Naive thymus-derived CD4-positive, alpha-beta T cell (primary cell): ENCODE measurements around the gene UGT1A8. TPM values are rescaled to one million over a fixed set of nuclear protein-coding genes. Genes with fewer than 3 reads are reported as not detected.

Experiments used
- ATAC-seq: fragments of 150-1000 bp; cut with Tn5 transposase; 2 replicates; pipeline ENCODE4 v1.10.0; 2021; ENCODE audit warnings: mild to moderate bottlenecking, moderate library complexity
- CTCF ChIA-PET: fragments of 350-600 bp; sonication (Branson Sonifier 250); formaldehyde crosslinking; loops from one replicate; lab custom pipeline; 2021; ENCODE audit warnings: antibody characterized with exemption; lab: Charles Lee
- POLR2A ChIA-PET: fragments of 350-600 bp; sonication (Branson Sonifier 250); formaldehyde crosslinking; loops from one replicate; lab custom pipeline; 2021; ENCODE audit warnings: antibody characterized with exemption, inconsistent platforms; lab: Charles Lee
- DNase-seq, 9 donors: peaks; one replicate each; pipeline versions ENCODE4 v3.0.0 to v3.0.0-alpha.2; 2020 to 2022; ENCODE audit warnings: mixed read lengths in 1 of 9
- H3K27ac ChIP-seq: one replicate; pipeline ENCODE4 v1.7.0; 2013; ENCODE audit warnings: mild to moderate bottlenecking, low read depth, low read length, moderate library complexity
- H3K27me3 ChIP-seq, 2 donors: one replicate each; pipeline ENCODE4 v1.7.0; 2013; ENCODE audit warnings: low read length in 2 of 2, mild to moderate bottlenecking in 2 of 2, moderate library complexity in 2 of 2; ENCODE audit not compliant: control insufficient read depth in 2 of 2, insufficient read depth in 2 of 2
- H3K36me3 ChIP-seq, 3 experiments: 1 replicate in 2 of 3; 2 replicates in 1 of 3; pipeline ENCODE4 v1.7.0; 2013; ENCODE audit warnings: low read length in 3 of 3, mild to moderate bottlenecking in 3 of 3, moderate library complexity in 1 of 3; ENCODE audit not compliant: insufficient read depth in 3 of 3, control insufficient read depth in 2 of 3
- H3K4me1 ChIP-seq, 2 donors: one replicate each; pipeline ENCODE4 v1.7.0; 2013; ENCODE audit warnings: low read length in 2 of 2, mild to moderate bottlenecking in 2 of 2, moderate library complexity in 1 of 2; ENCODE audit not compliant: control insufficient read depth in 2 of 2, insufficient read depth in 2 of 2
- H3K4me3 ChIP-seq: 2 replicates; pipeline ENCODE4 v1.7.0; 2013; ENCODE audit warnings: mild to moderate bottlenecking, low read length
- H3K9me3 ChIP-seq, 3 experiments: 1 replicate in 2 of 3; 2 replicates in 1 of 3; pipeline ENCODE4 v1.7.0; 2013; ENCODE audit warnings: low read length in 3 of 3; ENCODE audit not compliant: control insufficient read depth in 2 of 3
- H3K27ac Mint-ChIP-seq, 9 donors: one replicate each; pipeline ENCODE4 v1.8.0; 2020 to 2022; ENCODE audit warnings: mixed read lengths in 9 of 9, mild to moderate bottlenecking in 8 of 9, moderate library complexity in 5 of 9, inconsistent platforms in 2 of 9
- H3K27me3 Mint-ChIP-seq, 5 donors: one replicate each; pipeline ENCODE4 v1.8.0; 2021 to 2022; ENCODE audit warnings: mixed read lengths in 5 of 5, mild to moderate bottlenecking in 1 of 5
- H3K36me3 Mint-ChIP-seq, 5 donors: one replicate each; pipeline ENCODE4 v1.8.0; 2020 to 2022; ENCODE audit warnings: mixed read lengths in 5 of 5, mild to moderate bottlenecking in 3 of 5, inconsistent platforms in 1 of 5
- H3K4me1 Mint-ChIP-seq, 7 donors: one replicate each; pipeline ENCODE4 v1.8.0; 2020 to 2022; ENCODE audit warnings: mixed read lengths in 7 of 7, mild to moderate bottlenecking in 3 of 7, inconsistent platforms in 1 of 7
- H3K4me3 Mint-ChIP-seq, 10 donors: one replicate each; pipeline ENCODE4 v1.8.0; 2020 to 2022; ENCODE audit warnings: mild to moderate bottlenecking in 10 of 10, mixed read lengths in 10 of 10, moderate library complexity in 6 of 10, inconsistent platforms in 2 of 10
- H3K9me3 Mint-ChIP-seq, 11 donors: one replicate each; pipeline ENCODE4 v1.8.0; 2020 to 2022; ENCODE audit warnings: mixed read lengths in 11 of 11, mild to moderate bottlenecking in 4 of 11, inconsistent platforms in 1 of 11, moderate library complexity in 1 of 11
- intact Hi-C, 2 donors: fragments of 100-400 bp; cut with micrococcal nuclease; formaldehyde crosslinking; loops; one replicate each; pipeline ENCODE4 v1.15.1; 2023
- polyA plus RNA-seq, 2 donors: library from polyadenylated mRNA; unstranded; fragments of 300-500 nt; fragmentation: Illumina TruSeq; gene quantifications; one replicate each; pipeline ENCODE4 v1.2.3, GENCODE V29; 2021
- total RNA-seq, 6 experiments: library from RNA in 5 of 6; stranded (reverse) in 5 of 6; gene quantifications; 1 replicate in 5 of 6; 2 replicates in 1 of 6; pipeline ENCODE4 v1.2.3 and lab custom pipeline; 2021 to 2026

UGT1A8 gene
- total and polyA plus RNA-seq, 7 experiments from 2014 or later = not detected

DNA sequence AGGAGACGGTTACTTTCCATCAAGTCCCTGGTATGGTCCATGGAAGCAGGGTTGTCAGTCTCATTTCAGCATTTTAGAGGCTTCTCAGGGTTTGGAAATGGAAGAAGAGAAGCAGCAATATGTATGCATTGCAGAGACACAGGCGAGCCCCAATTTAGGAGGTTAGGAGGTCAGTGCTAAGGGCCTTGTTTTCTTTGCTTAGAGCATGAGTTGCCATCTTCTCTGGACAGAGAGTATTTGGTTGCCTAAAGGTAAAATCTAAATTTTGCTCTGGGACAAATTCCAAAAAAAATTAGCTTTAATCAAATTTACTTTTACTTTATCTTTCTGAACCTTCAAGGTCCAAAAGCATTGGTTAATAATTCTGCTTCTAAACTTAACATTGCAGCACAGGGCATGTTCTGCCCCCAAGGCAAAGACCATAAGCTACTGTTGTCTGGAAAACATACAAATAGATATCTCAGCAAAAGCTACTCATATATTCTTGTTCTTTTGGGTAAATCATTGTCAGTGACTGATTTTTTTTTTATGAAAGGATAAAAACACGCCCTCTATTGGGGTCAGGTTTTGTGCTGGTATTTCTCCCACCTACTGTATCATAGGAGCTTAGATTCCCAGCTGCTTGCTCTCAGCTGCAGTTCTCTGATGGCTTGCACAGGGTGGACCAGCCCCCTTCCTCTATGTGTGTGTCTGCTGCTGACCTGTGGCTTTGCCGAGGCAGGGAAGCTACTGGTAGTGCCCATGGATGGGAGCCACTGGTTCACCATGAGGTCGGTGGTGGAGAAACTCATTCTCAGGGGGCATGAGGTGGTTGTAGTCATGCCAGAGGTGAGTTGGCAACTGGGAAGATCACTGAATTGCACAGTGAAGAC lies 54.1 kb downstream of the UGT1A8 start, which contains the start of gene UGT1A9:
Gene UGT1A9, plus strand, starts transcription at position 609 of the 872 bp plus-strand sequence. Its CDS starts 37 bp downstream, at position 646.
- H3K27me3 Mint-ChIP-seq = peaks cover 19 to 48% (median 28%) of the 10 kb centered on the region in 5 donors

GRCh38 chr2:233672886-233673285 lies 55.5 kb downstream of the UGT1A8 start:
- Histone ChIP-seq H3K36me3 (no peaks in the 10 kb centered on the region), H3K4me3 (no peak overlapping the region), H3K27ac (no peak overlapping the region), H3K27me3 (no peaks in the 10 kb centered on the region), H3K9me3 (no peaks in the 10 kb centered on the region), H3K4me1 (no peaks in the 10 kb centered on the region)
- ATAC-seq = no peak
- CTCF ChIA-PET = no interaction called here
- H3K27me3 Mint-ChIP-seq = peaks cover 19 to 61% (median 34%) of the 10 kb centered on the region in 5 donors
- H3K36me3 Mint-ChIP-seq = no peaks in the 10 kb centered on the region
- H3K9me3 Mint-ChIP-seq = peaks cover 0 to 22% (median 6%) of the 10 kb centered on the region in 11 donors
- no peak overlapping the region for H3K27ac Mint-ChIP-seq
- H3K4me3 Mint-ChIP-seq = no peak overlapping the region
- POLR2A ChIA-PET = no interaction called here
- no peak for DNase-seq
- no peaks in the 10 kb centered on the region for H3K4me1 Mint-ChIP-seq
- intact Hi-C loops = no loop called here

More for the DNA sequence above, 54.1 kb downstream of the UGT1A8 start, which contains the start of gene UGT1A9:
- Mint-ChIP-seq H3K4me3 (no peak within 1 kb of the TSS), H3K36me3 (no peaks in the 10 kb centered on the region), H3K9me3 (peaks cover 0 to 22% (median 7%) of the 10 kb centered on the region in 11 donors), H3K27ac (peak within 1 kb of the TSS in 1 of 9 donors; percentile 20), H3K4me1 (no peaks in the 10 kb centered on the region)
- Histone ChIP-seq H3K27ac (no peak within 1 kb of the TSS), H3K4me1 (no peaks in the 10 kb centered on the region), H3K9me3 (no peaks in the 10 kb centered on the region), H3K27me3 (no peaks in the 10 kb centered on the region), H3K36me3 (no peaks in the 10 kb centered on the region), H3K4me3 (no peak within 1 kb of the TSS)
- ChIA-PET CTCF (no interaction called here), POLR2A (interaction anchor here (0.5 kb wide), 1 partner anchor 8 kb away, joined by 3 read pairs; no protein-coding TSS in a partner anchor)
- ATAC-seq = no peak
- no peak for DNase-seq
- intact Hi-C loops = no loop called here

DNA sequence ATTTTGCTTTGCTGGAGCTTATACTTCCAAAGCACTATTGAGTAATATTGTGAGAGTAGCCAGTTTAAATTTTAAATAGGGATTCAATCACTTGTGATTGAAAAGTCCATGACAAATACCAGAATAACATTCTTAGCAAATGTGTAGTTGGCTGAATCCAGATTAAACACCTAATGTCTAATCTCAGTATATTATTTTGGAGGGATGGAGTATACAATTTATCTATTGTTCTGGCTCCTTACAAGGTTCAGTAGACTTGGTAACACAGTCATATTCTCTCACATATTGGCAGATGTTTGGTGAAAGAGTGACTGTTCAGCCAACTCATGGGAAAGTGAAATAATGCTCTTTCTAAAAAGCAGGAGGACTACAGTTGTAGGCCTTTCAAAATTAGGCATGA lies 56.5 kb downstream of the UGT1A8 start:
- Histone ChIP-seq H3K36me3 (no peaks in the 10 kb centered on the region), H3K4me3 (no peak overlapping the region), H3K27me3 (no peaks in the 10 kb centered on the region), H3K9me3 (no peaks in the 10 kb centered on the region), H3K27ac (no peak overlapping the region), H3K4me1 (no peaks in the 10 kb centered on the region)
- no peaks in the 10 kb centered on the region for H3K4me1 Mint-ChIP-seq
- H3K27ac Mint-ChIP-seq = no peak overlapping the region
- ChIA-PET CTCF (no interaction called here), POLR2A (no interaction called here)
- intact Hi-C loops = no loop called here
- DNase-seq (no peak), ATAC-seq (no peak)
- peaks cover 0 to 13% (median 0%) of the 10 kb centered on the region in 11 donors for H3K9me3 Mint-ChIP-seq
- H3K36me3 Mint-ChIP-seq = no peaks in the 10 kb centered on the region
- peaks cover 25 to 54% (median 32%) of the 10 kb centered on the region in 5 donors for H3K27me3 Mint-ChIP-seq
- no peak overlapping the region for H3K4me3 Mint-ChIP-seq

DNA sequence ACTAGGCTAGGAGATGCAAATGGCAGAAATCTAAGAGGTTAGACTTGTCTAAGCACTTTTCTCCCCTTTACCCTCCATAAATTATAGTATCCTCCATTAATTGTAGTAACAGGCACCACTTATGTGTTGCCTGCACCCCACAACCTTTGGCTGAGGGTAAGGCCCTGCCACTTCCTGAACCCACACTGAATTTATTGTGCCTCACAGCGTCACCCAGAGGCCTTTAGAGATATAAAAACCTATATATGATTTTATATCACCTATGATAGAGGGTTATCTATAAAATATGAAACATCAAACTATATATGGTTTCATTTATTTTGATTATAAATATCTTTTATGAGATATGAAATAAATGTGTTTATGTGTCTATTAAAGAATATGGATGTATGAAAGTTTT lies 56.9 kb downstream of the UGT1A8 start:
- H3K27me3 ChIP-seq = no peaks in the 10 kb centered on the region
- H3K9me3 ChIP-seq = no peaks in the 10 kb centered on the region
- intact Hi-C loops = no loop called here

GRCh38 chr2:233674995-233675394 lies 57.6 kb downstream of the UGT1A8 start:
- Mint-ChIP-seq H3K4me1 (no peaks in the 10 kb centered on the region), H3K27ac (no peak overlapping the region), H3K36me3 (no peaks in the 10 kb centered on the region), H3K27me3 (peaks cover 28 to 59% (median 35%) of the 10 kb centered on the region in 5 donors), H3K9me3 (peaks cover 0 to 9% (median 0%) of the 10 kb centered on the region in 11 donors), H3K4me3 (no peak overlapping the region)
- intact Hi-C loops = no loop called here
- H3K36me3 ChIP-seq = no peaks in the 10 kb centered on the region
- no peaks in the 10 kb centered on the region for H3K9me3 ChIP-seq
- no peak for DNase-seq
- H3K27me3 ChIP-seq = no peaks in the 10 kb centered on the region
- ChIA-PET POLR2A (no interaction called here), CTCF (no interaction called here)
- ATAC-seq = no peak
- no peak overlapping the region for H3K27ac ChIP-seq
- no peaks in the 10 kb centered on the region for H3K4me1 ChIP-seq
- H3K4me3 ChIP-seq = no peak overlapping the region

More for the DNA sequence above, 56.9 kb downstream of the UGT1A8 start:
- ChIA-PET CTCF (no interaction called here), POLR2A (no interaction called here)
- Histone ChIP-seq H3K4me1 (no peaks in the 10 kb centered on the region), H3K27ac (no peak overlapping the region), H3K36me3 (no peaks in the 10 kb centered on the region), H3K4me3 (no peak overlapping the region)
- no peaks in the 10 kb centered on the region for H3K36me3 Mint-ChIP-seq
- ATAC-seq (no peak), DNase-seq (no peak)
- H3K9me3 Mint-ChIP-seq = peaks cover 0 to 9% (median 0%) of the 10 kb centered on the region in 11 donors
- H3K4me3 Mint-ChIP-seq = no peak overlapping the region
- no peak overlapping the region for H3K27ac Mint-ChIP-seq
- H3K27me3 Mint-ChIP-seq = peaks cover 26 to 55% (median 32%) of the 10 kb centered on the region in 5 donors
- no peaks in the 10 kb centered on the region for H3K4me1 Mint-ChIP-seq

- H3K27ac ChIP-seq = no peak overlapping the region
- no peak for DNase-seq
- H3K27me3 Mint-ChIP-seq = peaks cover 20 to 50% (median 28%) of the 10 kb centered on the region in 5 donors
- no peak for ATAC-seq
- H3K4me3 ChIP-seq = no peak overlapping the region
- CTCF ChIA-PET = no interaction called here
- H3K9me3 Mint-ChIP-seq = peaks cover 0 to 2% (median 0%) of the 10 kb centered on the region in 11 donors
- H3K27me3 ChIP-seq = no peaks in the 10 kb centered on the region
- H3K36me3 Mint-ChIP-seq = no peaks in the 10 kb centered on the region
- no peaks in the 10 kb centered on the region for H3K9me3 ChIP-seq
- H3K4me3 Mint-ChIP-seq = no peak overlapping the region
- intact Hi-C loops = no loop called here
- no peaks in the 10 kb centered on the region for H3K4me1 Mint-ChIP-seq
- no peaks in the 10 kb centered on the region for H3K4me1 ChIP-seq
- H3K27ac Mint-ChIP-seq = no peak overlapping the region
- POLR2A ChIA-PET = no interaction called here
- no peaks in the 10 kb centered on the region for H3K36me3 ChIP-seq
Observed at GRCh38 chr2:233676046-233676445, 58.6 kb downstream of the UGT1A8 start.
